ENCODE data around the gene CSMD2.

Gene CSMD2

GRCh38 chr1:33792651-33793050 lies 372.4 kb downstream of the CSMD2 start:
- no peak for DNase-seq

- no peak for DNase-seq
These were observed 372.8 kb downstream of the CSMD2 start for GRCh38 chr1:33792216-33792615.

GRCh38 chr1:33791251-33791650 lies 373.8 kb downstream of the CSMD2 start:
- DNase-seq = no peak

- no peak for DNase-seq
These were observed 374.5 kb downstream of the CSMD2 start for GRCh38 chr1:33790577-33790976.

- no peak for DNase-seq
These were observed 380.2 kb downstream of the CSMD2 start for GRCh38 chr1:33784876-33785275.

DNA sequence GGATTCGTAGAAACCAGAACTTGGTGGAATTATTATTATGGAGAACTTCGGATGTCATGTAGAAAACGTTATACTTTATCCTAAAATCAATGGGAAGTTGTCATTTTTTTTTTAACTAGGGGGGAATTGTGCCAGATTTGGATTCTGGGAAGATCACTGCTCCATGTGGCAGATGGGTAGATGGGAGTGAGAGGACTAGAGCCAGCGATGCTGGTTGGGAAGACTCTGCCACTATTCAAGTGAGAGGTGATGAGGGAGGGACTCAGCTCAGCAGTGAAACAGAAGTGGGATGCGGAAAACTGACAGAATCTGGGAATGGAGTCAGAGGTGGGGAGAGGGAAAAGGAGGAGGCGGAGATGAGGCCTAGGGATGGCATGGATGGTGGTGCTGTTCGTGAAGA lies 382.3 kb downstream of the CSMD2 start:
- no peak for DNase-seq

- DNase-seq = no peak
These were observed 383.4 kb downstream of the CSMD2 start for GRCh38 chr1:33781652-33782051.

- DNase-seq = no peak
These were observed 387.7 kb downstream of the CSMD2 start for GRCh38 chr1:33777337-33777736.

GRCh38 chr1:33768821-33769220 lies 396.2 kb downstream of the CSMD2 start:
- DNase-seq = no peak

DNA sequence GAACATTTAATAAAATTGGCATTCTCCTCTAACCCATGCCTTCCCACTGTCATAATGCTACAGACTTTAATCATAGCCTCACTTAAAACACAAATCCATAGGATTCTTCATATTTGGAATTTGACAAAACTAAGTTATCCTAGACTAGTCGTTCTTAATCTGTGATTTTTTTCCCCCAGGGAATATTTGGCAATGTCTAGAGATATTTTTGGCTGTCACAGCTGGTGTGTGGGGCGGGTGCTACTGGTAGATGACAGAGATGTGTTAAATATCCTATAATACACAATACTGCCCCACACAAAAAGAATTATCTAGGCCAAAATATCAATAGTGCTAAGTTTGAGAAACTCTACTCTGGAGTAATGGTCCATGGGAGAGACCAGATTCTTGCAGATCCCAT lies 396.9 kb downstream of the CSMD2 start:
- no peak for DNase-seq

- no peak for DNase-seq
These were observed 400.9 kb downstream of the CSMD2 start for GRCh38 chr1:33764149-33764548.

DNA sequence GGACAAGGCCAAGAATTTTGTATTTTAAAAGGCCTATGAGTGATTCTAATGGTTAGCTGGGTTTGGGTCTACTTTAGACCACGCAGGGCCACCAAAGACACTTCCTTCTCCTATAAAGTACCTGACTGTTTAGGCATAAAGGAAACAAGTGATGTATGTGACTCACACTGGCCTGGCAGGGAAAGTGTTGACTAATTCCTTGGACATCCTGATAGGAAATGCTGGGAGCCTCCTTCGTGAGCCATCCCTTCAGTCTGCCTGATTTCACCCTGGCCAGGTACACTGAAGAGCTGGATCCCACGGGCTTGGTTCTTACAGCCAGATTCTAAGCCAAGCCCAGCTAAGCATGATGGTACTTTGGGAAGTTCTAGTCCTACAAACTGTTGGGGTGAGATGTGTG lies 401.6 kb downstream of the CSMD2 start:
- DNase-seq = no peak

DNA sequence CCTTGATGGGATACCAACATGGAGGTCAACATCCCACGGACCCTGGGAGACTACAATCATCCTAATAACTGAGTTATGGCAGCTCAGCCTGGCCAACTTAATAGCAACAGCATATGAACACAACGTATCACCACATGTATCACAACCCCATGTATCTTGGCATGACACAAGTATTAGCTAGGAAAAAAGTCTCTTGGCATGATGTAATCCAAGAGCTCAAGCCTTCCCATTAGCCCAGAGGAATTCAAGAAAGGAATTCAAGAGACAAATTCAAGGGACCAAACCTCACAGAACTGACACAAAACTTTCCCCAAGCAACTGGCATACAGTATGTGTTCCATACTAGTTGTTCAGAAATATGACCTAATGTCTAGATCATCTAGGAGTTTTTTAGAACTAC lies 402.1 kb downstream of the CSMD2 start:
- DNase-seq = no peak

DNA sequence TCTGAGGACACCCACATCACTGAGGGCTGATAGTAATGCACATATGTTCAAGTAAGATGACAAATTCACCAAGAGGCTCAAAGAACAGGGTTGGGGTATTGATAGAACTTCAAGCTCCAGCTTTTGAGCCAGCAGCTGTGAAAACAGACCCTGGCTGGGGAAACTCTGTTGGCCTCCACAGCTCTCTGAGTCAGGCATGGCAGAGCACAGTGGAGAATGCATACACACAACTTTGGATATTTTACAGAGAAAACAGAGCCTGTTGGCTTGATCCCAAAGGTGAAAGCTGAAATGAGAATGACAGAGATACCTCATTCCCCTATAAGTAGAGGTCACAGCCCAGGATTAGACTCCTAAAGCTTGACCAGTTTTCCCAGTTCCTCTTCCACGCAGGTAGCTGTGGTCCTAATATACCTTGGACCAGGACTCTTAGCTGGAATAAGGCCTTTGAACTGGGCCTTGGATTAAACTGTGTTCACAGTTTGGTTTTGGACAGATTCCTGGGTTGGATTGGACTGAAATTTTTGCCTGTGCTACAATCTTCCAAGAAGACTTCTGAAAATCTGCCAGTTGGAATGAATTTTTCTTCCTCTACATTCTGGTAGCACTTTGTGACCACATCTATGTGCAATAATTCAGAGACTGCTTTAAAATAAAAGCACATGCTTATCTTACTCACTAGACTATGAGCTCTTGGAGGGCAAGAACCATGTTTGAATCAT lies 402.8 kb downstream of the CSMD2 start:
- no peak for DNase-seq

- DNase-seq = no peak
These were observed 406.3 kb downstream of the CSMD2 start for GRCh38 chr1:33758698-33759097.

GRCh38 chr1:33753087-33753856 lies 411.8 kb downstream of the CSMD2 start:
- no peak for DNase-seq

DNA sequence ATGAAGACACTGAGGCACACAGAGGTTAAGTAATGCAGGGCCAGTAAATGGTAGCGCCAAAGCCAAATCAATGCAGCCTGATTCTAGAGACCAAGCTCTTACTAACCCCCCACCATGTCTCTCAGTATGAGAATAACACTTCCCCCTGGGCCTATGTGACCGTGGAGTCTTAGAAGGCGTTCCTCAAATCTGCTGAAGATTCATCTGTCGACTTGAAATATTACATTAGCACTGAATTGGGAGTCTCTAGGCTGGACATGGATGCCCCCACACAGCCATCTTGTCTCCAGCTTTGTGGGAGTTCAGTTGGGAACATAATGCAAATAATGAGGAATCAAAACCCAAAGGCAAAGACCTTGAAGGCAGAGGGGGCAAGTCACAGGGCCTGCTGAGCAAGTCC lies 419.1 kb downstream of the CSMD2 start:
- no peak for DNase-seq

DNA sequence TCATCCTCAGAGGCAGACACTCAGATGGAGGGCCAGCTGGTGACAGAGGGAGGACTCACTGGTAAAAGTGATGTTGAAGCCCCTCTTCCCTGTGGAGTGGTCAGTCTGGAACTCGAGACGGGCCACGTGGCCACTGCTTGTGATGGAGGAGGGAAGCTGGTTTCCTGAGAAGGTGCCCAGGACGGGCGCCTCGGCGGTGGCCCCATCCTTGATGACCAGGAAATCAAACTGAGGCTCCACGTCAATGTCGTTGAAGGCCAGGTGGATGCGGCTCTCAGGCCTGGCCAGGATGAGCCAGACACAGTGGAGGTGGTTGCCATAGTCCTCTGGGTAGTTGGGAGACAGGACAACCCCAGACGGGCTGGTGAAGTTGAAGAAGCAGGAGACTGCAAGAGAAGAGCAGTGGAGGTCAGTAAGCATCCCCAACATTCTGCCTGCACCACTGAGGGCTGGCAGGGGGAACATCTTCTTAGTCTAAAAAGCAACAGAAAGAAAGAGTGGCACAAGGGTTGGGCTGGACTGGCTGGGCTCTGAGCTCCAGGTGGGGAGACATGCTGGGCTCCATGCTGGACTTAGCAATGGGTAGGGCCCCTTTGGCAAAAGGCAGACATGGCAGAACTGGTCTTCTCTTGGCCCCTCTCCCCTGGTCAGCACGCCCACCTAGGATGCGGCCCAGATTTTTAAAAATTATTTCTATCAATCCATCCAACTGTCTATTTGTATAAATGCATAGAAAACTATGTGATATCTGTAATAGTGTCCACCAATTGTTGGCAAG lies 421.6 kb downstream of the CSMD2 start:
- DNase-seq = no peak

- no peak for DNase-seq
These were observed 422.4 kb downstream of the CSMD2 start for GRCh38 chr1:33742663-33743062.

- DNase-seq = no peak
These were observed 423.3 kb downstream of the CSMD2 start for GRCh38 chr1:33741749-33742148.

DNA sequence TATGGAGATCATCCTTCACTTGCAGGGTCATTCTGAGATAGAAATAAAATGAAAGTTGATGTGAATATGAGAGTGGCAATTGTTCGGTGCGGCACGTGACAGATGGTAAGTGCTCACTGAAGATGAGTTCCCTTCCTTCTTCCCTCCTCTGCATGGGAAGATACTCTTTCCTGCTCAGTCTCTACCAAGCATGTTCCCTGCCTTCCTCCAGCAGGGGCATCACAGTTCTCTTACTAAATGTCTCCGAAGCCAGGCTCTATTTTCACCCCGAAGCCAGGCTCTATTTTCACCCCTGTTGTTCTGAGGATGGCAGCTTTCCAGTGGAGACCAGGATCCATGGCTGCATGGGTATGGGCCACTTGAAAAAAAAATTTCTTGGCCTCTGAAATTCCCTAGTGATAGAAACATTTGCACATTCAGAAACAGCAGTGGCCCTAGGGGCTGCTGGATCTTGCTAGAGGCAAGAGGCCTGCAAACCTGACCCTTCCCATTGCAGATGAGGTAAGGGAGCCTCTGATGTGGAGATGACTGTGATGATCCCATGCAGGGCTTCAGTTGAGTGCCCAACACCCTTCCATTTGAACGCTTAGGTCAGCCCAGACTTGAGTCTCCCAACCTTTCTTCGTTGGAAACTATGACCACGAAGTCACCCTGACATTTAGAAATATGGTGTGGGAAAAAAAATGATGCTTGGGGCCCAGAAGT lies 424.8 kb downstream of the CSMD2 start:
- DNase-seq = no peak

GRCh38 chr1:33738976-33739375 lies 426.1 kb downstream of the CSMD2 start:
- DNase-seq = no peak

- no peak for DNase-seq
These were observed 426.5 kb downstream of the CSMD2 start for GRCh38 chr1:33738536-33738935.
